K562 (cell line): ENCODE measurements around the gene LRRK1. TPM values are rescaled to one million over a fixed set of nuclear protein-coding genes. Genes with fewer than 3 reads are reported as not detected.

Experiments used
- ATAC-seq: fragments of 200-7000 bp; cut with Tn5 transposase; 3 replicates; pipeline ENCODE4 v1.9.1; 2020; ENCODE audit warnings: moderate library complexity
- BruUV-seq: library from RNA; stranded (reverse); fragments of 400-500 nt; replicated peaks from 2 replicates; lab custom pipeline; 2021; lab: Mats Ljungman, UMichigan
- CTCF ChIA-PET: fragments of 300-600 bp; formaldehyde crosslinking; extraction: SDS; loops from one replicate; lab custom pipeline; 2021; ENCODE audit warnings: low intra/inter-chr PET ratio; lab: Yijun Ruan, JAX
- POLR2A ChIA-PET: fragments of 300-600, 350-650 bp; sonication (Branson Sonifier 250); formaldehyde crosslinking; extraction: SDS; loops from one replicate; lab custom pipeline; 2021; ENCODE audit warnings: antibody characterized with exemption, inconsistent platforms; lab: Yijun Ruan, JAX
- DNase-seq, 4 experiments: peaks; one replicate each; pipeline versions ENCODE4 v3.0.0 to v3.0.0-alpha.2; 2011 to 2018; ENCODE audit warnings: low spot score in 3 of 4, mixed read lengths in 3 of 4; ENCODE audit errors: extremely low read depth in 1 of 4
- FAIRE-seq: peaks from 2 replicates; lab custom pipeline; 2011; peaks lifted over from hg19 to GRCh38; lab: Jason Lieb, UNC
- H2AFZ ChIP-seq: 2 replicates; pipeline ENCODE4 v1.6.0; 2011; ENCODE audit warnings: low read depth, low read length, control low read depth, inconsistent platforms
- H3K27ac ChIP-seq: fragments of 200-600 bp; 3 replicates; pipeline ENCODE4 v1.8.0; 2011; ENCODE audit warnings: low read depth, mild to moderate bottlenecking, control low read depth, inconsistent platforms, low read length, moderate library complexity, mixed read lengths; ENCODE audit errors: extremely low read depth
- H3K27me3 ChIP-seq, 2 experiments: fragments of 300-600 bp in 1 of 2; 2 replicates in 1 of 2; 3 replicates in 1 of 2; pipeline versions ENCODE4 v1.6.0 to v1.8.0; 2011; ENCODE audit warnings: inconsistent platforms in 2 of 2, low read length in 2 of 2, mild to moderate bottlenecking in 1 of 2, mixed read lengths in 1 of 2, moderate library complexity in 1 of 2; ENCODE audit not compliant: control insufficient read depth in 2 of 2, insufficient read depth in 2 of 2
- H3K36me3 ChIP-seq: fragments of 300-600 bp; 3 replicates; pipeline ENCODE4 v1.8.0; 2011; ENCODE audit warnings: mild to moderate bottlenecking, low read length, inconsistent platforms; ENCODE audit not compliant: control insufficient read depth, insufficient read depth
- H3K4me1 ChIP-seq, 2 experiments: fragments of 200-600 bp in 1 of 2; replicated peaks in 1 of 2; 2 replicates in 1 of 2; 3 replicates in 1 of 2; pipeline versions ENCODE4 v1.5.1 to v1.8.0; 2011; ENCODE audit warnings: inconsistent platforms in 2 of 2, low read length in 2 of 2, mild to moderate bottlenecking in 1 of 2, mixed read lengths in 1 of 2, moderate library complexity in 1 of 2; ENCODE audit not compliant: control insufficient read depth in 2 of 2, insufficient read depth in 2 of 2
- H3K4me2 ChIP-seq: 2 replicates; pipeline ENCODE4 v1.6.1; 2011; ENCODE audit warnings: low read length, control low read depth, inconsistent platforms, mixed read lengths; ENCODE audit not compliant: insufficient read depth
- H3K4me3 ChIP-seq: fragments of 200-600 bp; sonication (generic), shearing (Covaris generic); 2 replicates; pipeline ENCODE4 v1.5.1; 2016; ENCODE audit warnings: control low read depth, inconsistent platforms
- H3K79me2 ChIP-seq: fragments of 200-600 bp; 3 replicates; pipeline ENCODE4 v1.8.0; 2011; ENCODE audit warnings: low read length, inconsistent platforms; ENCODE audit not compliant: control insufficient read depth, insufficient read depth
- H3K9ac ChIP-seq, 2 experiments: 2 replicates each; pipeline versions ENCODE4 v1.6.0 to v1.6.1; 2011; ENCODE audit warnings: low read depth in 2 of 2, low read length in 2 of 2, control low read depth in 1 of 2, inconsistent platforms in 1 of 2, mild to moderate bottlenecking in 1 of 2, mixed read lengths in 1 of 2; ENCODE audit not compliant: insufficient read depth in 1 of 2
- H3K9me1 ChIP-seq: one replicate; pipeline ENCODE4 v1.6.0; 2011; ENCODE audit warnings: inconsistent platforms, mild to moderate bottlenecking, low read length, moderate library complexity; ENCODE audit not compliant: control insufficient read depth, insufficient read depth
- H3K9me3 ChIP-seq: replicated peaks from 2 replicates; pipeline ENCODE4 v1.5.1; 2011; ENCODE audit warnings: low read depth, low read length, inconsistent platforms; ENCODE audit not compliant: control insufficient read depth, insufficient read depth
- H4K20me1 ChIP-seq: replicated peaks from 2 replicates; pipeline ENCODE4 v1.6.1; 2011; ENCODE audit warnings: low read length, inconsistent platforms, mixed read lengths; ENCODE audit not compliant: control insufficient read depth, insufficient read depth
- AFF4 ChIP-seq: sonication (generic); formaldehyde crosslinking; IDR thresholded peaks from 2 replicates; pipeline ENCODE4 v1.8.0; 2023; ENCODE audit warnings: mild to moderate bottlenecking, missing genetic modification reagents
- BDP1 ChIP-seq: IDR thresholded peaks from 3 replicates; pipeline ENCODE4 v1.6.1; 2011; ENCODE audit not compliant: insufficient read length, insufficient read depth
- CBFA2T3 ChIP-seq: fragments of 450-650 bp; IDR thresholded peaks from 2 replicates; pipeline ENCODE4 v1.6.1; 2017
- CSDE1 ChIP-seq, 2 experiments: fragments of 450-650 bp; IDR thresholded peaks; 2 replicates each; pipeline ENCODE4 v1.6.1; 2016; ENCODE audit warnings: mild to moderate bottlenecking in 1 of 2
- FOXO4 ChIP-seq: fragments of 450-650 bp; formaldehyde crosslinking; IDR thresholded peaks from 2 replicates; pipeline ENCODE4 v1.4.0; 2020; ENCODE audit warnings: mild to moderate bottlenecking, moderate library complexity
- FOXP1 ChIP-seq: sonication (generic); formaldehyde crosslinking; IDR thresholded peaks from 2 replicates; pipeline ENCODE4 v1.8.0; 2022; ENCODE audit warnings: mild to moderate bottlenecking, missing genetic modification reagents
- GABPA ChIP-seq: fragments of 200-800 bp; sonication (Bioruptor generic); conservative IDR thresholded peaks from 2 replicates; pipeline ENCODE4 v1.6.1; 2016; ENCODE audit warnings: low read depth, missing genetic modification characterization, missing compliant biosample characterization
- MAFG ChIP-seq: fragments of 450-650 bp; conservative IDR thresholded peaks from 2 replicates; pipeline ENCODE4 v1.6.1; 2016; ENCODE audit warnings: missing genetic modification characterization, missing compliant biosample characterization
- MED1 ChIP-seq: sonication (generic); formaldehyde crosslinking; IDR thresholded peaks from 2 replicates; pipeline ENCODE4 v1.8.1; 2023; ENCODE audit warnings: missing genetic modification reagents, borderline replicate concordance
- PHF8 ChIP-seq: fragments of 200-600 bp; sonication (generic); IDR thresholded peaks from 2 replicates; pipeline ENCODE4 v1.6.1; 2012; ENCODE audit warnings: mixed run types, mild to moderate bottlenecking, inconsistent platforms, low read length, moderate library complexity, borderline replicate concordance
- POLR2H ChIP-seq: IDR thresholded peaks from 2 replicates; pipeline ENCODE4 v1.6.1; 2016; ENCODE audit warnings: missing genetic modification characterization, low read depth, mild to moderate bottlenecking, control low read depth, missing compliant biosample characterization, moderate library complexity
- SNRNP70 ChIP-seq: fragments of 200-400 bp; formaldehyde crosslinking; optimal IDR thresholded peaks from 2 replicates; pipeline ENCODE3; 2017; ENCODE audit warnings: low read depth, low read length
- ZBTB8A ChIP-seq: fragments of 450-650 bp; IDR thresholded peaks from 2 replicates; pipeline ENCODE4 v1.6.1; 2018; ENCODE audit warnings: mild to moderate bottlenecking, moderate library complexity; ENCODE audit not compliant: partially characterized antibody
- ZNF24 ChIP-seq: fragments of 450-650 bp; IDR thresholded peaks from 2 replicates; pipeline ENCODE4 v1.6.1; 2016
- ZNF695 ChIP-seq: fragments of 450-650 bp; formaldehyde crosslinking; IDR thresholded peaks from 2 replicates; pipeline ENCODE4 v1.4.0; 2020; ENCODE audit warnings: mild to moderate bottlenecking, moderate library complexity
- ZNF778 ChIP-seq: fragments of 450-650 bp; formaldehyde crosslinking; IDR thresholded peaks from 2 replicates; pipeline ENCODE4 v1.4.0; 2020; ENCODE audit warnings: mild to moderate bottlenecking, moderate library complexity
- WGBS: fragments of 100-300 bp; shearing (Covaris generic); methylation state at CpG from one replicate; pipeline ENCODE4 v1.1.6; 2016; ENCODE audit warnings: low coverage, mixed read lengths; ENCODE audit not compliant: insufficient coverage; ENCODE audit errors: missing lambda C conversion rate; 5-methylcytosine and 5-hydroxymethylcytosine counted together
- in situ Hi-C: fragments of 300-500 bp; cut with MboI; formaldehyde crosslinking; loops from 4 replicates; pipeline ENCODE4 v1.15.0; 2018; ENCODE audit warnings: inconsistent platforms, mixed read lengths
- intact Hi-C: fragments of 100-400 bp; cut with micrococcal nuclease; formaldehyde crosslinking; loops from 2 replicates; pipeline ENCODE4 v1.14.2; 2022
- polyA plus RNA-seq, 8 experiments: library from polyadenylated mRNA; depleted of rRNA in 4 of 8; stranded (reverse) in 5 of 8; unstranded in 3 of 8; fragments of >200 nt; fragmentation: Nextera tagmentation in 2 of 8; fragmentation: Illumina TruSeq in 1 of 8; extraction: Ambion mirVana in 2 of 8; extraction: Trizol in 1 of 8; gene quantifications; 2 replicates each; pipeline versions ENCODE4 v1.2.1 to v1.2.3, GENCODE V29; 2011 to 2014; ENCODE audit warnings: inconsistent platforms in 1 of 8, missing spikeins in 1 of 8
- total RNA-seq, 7 experiments: library from RNA; depleted of rRNA in 6 of 7; stranded (reverse); fragments of >200 nt in 6 of 7; fragmentation: Illumina TruSeq in 2 of 7; extraction: Trizol in 2 of 7; gene quantifications; 2 replicates each; pipeline versions ENCODE4 v1.2.1 to v1.2.3, GENCODE V29; 2011 to 2021; ENCODE audit warnings: low replicate concordance in 1 of 7

LRRK1 gene
- total and polyA plus RNA-seq, 9 of the 15 experiments (the other 6 are each of a cell fraction or from before 2014, with no cell fraction given), result 0.01 to 1.5 (median 0.11) TPM

GRCh38 chr15:101024073-101024695 is 105.0 kb downstream of the LRRK1 start:
- intact Hi-C loops, result no loop called here
- H2AFZ ChIP-seq, result no peak overlapping the region
- H3K36me3 ChIP-seq, result no peaks in the 10 kb centered on the region
- H4K20me1 ChIP-seq, result no peaks in the 10 kb centered on the region; the same call in 1 of the 2 replicates
- H3K9me3 ChIP-seq, result no peaks in the 10 kb centered on the region
- no peak overlapping the region for H3K27ac ChIP-seq
- FAIRE-seq, result no peak
- H3K4me2 ChIP-seq, result no peak overlapping the region
- no TSS peak for BruUV-seq
- peaks cover 0 to 5% of the 10 kb centered on the region in 2 experiments; a peak in 2 of 5 replicates for H3K4me1 ChIP-seq
- ATAC-seq, result no peak
- DNase-seq, result no peak
- POLR2A ChIA-PET, result interaction anchor here (0.5 to 0.6 kb wide), 2 partner anchors 35 to 161 kb away, joined by 3 read pairs; no protein-coding TSS in a partner anchor
- H3K79me2 ChIP-seq, result no peaks in the 10 kb centered on the region
- H3K9me1 ChIP-seq, result no peaks in the 10 kb centered on the region
- TF ChIP-seq ZNF778 (CRISPR knock-in tag) (no peak), ZBTB8A (no peak), GABPA (no peak), MAFG (no peak), CSDE1 (IDR thresholded peaks at IDR 0.05) (no peak), MED1 (CRISPR knock-in tag) (no peak), POLR2H (no peak), BDP1 (no peak), PHF8 (no peak), ZNF24 (no peak), AFF4 (no peak), FOXP1 (CRISPR knock-in tag) (no peak), CBFA2T3 (no peak), SNRNP70 (no peak), ZNF695 (CRISPR knock-in tag) (no peak), FOXO4 (no peak)
- TF ChIP-seq, all 486 proteins: peak for 0
- CTCF ChIA-PET, result no interaction called here
- Histone ChIP-seq H3K27me3 (peaks cover 66 to 89% of the 10 kb centered on the region in 2 experiments), H3K9ac (no peak overlapping the region), H3K4me3 (no peak overlapping the region)
- 1% methylated on average over 9 of the region's 11 CpGs for WGBS
- in situ Hi-C loops, result no loop called here
